Testis (tissue), 3 donors: Measurements from ENCODE around the gene CLMN. TPM values are rescaled to one million over a fixed set of nuclear protein-coding genes. Genes with fewer than 3 reads are reported as not detected.

ENCODE experiments used
- DNase-seq: peaks from one replicate; pipeline ENCODE4 v3.0.0-alpha.2; 2019
- H3K27ac ChIP-seq, 2 donors: fragments of 200-600 bp; sonication (generic); one replicate each; pipeline ENCODE4 v1.5.1; 2019
- H3K27me3 ChIP-seq: fragments of 200-600 bp; sonication (generic); one replicate; pipeline ENCODE4 v1.5.1; 2019
- H3K36me3 ChIP-seq: fragments of 200-600 bp; sonication (generic); one replicate; pipeline ENCODE4 v1.5.1; 2017; ENCODE audit warnings: low read depth; ENCODE audit errors: missing control alignments
- H3K4me1 ChIP-seq: fragments of 200-600 bp; sonication (generic); one replicate; pipeline ENCODE4 v1.5.1; 2019
- H3K4me3 ChIP-seq, 2 donors: fragments of 200-600 bp; sonication (generic); one replicate each; pipeline ENCODE4 v1.5.1; 2017 to 2019
- H3K9me3 ChIP-seq: fragments of 200-600 bp; sonication (generic); one replicate; pipeline ENCODE4 v1.5.1; 2017
- POLR2A ChIP-seq: fragments of 450-650 bp; IDR thresholded peaks from one replicate; pipeline ENCODE4 v1.6.1; 2017; ENCODE audit warnings: antibody characterized with exemption, mild to moderate bottlenecking, moderate library complexity
- WGBS, 2 donors: methylation state at CpG; one replicate each; pipeline ENCODE4 v1.1.5; 2018; 5-methylcytosine and 5-hydroxymethylcytosine counted together
- intact Hi-C: fragments of 100-400 bp; cut with DNase I; formaldehyde crosslinking; loops from one replicate; pipeline ENCODE4 v1.15.1; 2023; ENCODE audit warnings: low total_unique reads
- polyA plus RNA-seq: library from polyadenylated mRNA; stranded (reverse); fragments of 350-450 nt; fragmentation: Illumina TruSeq; extraction: RNeasy Lipid Tissue Mini Kit (QIAGEN cat#74804); gene quantifications from one replicate; pipeline ENCODE4 v1.2.3, GENCODE V29; 2014; ENCODE audit warnings: low read depth, low replicate concordance; ENCODE audit not compliant: insufficient read depth
- total RNA-seq, 2 donors: library from RNA; depleted of rRNA; stranded (reverse); fragments of >200 nt; gene quantifications; one replicate each; pipeline ENCODE4 v1.2.3, GENCODE V29; 2016
- TF ChIP-seq, protein P1 (sequence below), 3 experiments: fragments of 450-650 bp in 2 of 3; fragments of 200-600 bp in 1 of 3; sonication (generic) in 1 of 3; IDR thresholded peaks; one replicate each; pipeline ENCODE4 v1.5.1; 2016 to 2019; ENCODE audit warnings: antibody characterized with exemption in 3 of 3, mild to moderate bottlenecking in 2 of 3, moderate library complexity in 1 of 3

The CLMN gene
- total and polyA plus RNA-seq, 3 donors from 2014 or later, result 35.9 to 134 (median 68.0) TPM

DNA sequence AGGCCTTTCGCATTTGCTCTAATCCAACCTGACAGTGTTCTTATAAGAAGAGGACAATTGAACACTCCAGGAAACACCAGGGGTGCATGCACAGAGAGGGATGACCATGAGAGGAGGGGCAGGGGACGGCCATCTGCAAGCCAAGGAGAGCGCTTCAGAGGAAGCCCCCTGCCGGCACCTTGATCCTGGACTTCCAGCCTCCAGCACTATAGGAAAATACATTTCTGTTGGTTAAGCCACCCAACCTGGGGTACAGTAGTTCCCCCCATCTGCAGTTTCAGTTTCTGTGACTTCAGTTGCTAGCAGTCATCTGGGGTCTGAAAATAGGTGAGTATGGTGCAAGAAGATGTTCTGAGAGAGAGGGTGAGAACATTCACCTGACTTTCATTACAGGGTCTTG, 64.7 kb downstream of the CLMN start:
- H3K4me3 ChIP-seq, result no peak overlapping the region
- 85 to 99% methylated on average over 4 of the region's 4 CpGs for WGBS, 2 donors
- intact Hi-C loops, result no loop called here
- peaks cover 3% of the 10 kb centered on the region for H3K4me1 ChIP-seq
- DNase-seq, result no peak
- H3K36me3 ChIP-seq, result no peaks in the 10 kb centered on the region
- no peak overlapping the region for H3K27ac ChIP-seq
- H3K9me3 ChIP-seq, result no peaks in the 10 kb centered on the region
- no peaks in the 10 kb centered on the region for H3K27me3 ChIP-seq
- no peak for TF ChIP-seq POLR2A
- TF ChIP-seq, protein P1, sequence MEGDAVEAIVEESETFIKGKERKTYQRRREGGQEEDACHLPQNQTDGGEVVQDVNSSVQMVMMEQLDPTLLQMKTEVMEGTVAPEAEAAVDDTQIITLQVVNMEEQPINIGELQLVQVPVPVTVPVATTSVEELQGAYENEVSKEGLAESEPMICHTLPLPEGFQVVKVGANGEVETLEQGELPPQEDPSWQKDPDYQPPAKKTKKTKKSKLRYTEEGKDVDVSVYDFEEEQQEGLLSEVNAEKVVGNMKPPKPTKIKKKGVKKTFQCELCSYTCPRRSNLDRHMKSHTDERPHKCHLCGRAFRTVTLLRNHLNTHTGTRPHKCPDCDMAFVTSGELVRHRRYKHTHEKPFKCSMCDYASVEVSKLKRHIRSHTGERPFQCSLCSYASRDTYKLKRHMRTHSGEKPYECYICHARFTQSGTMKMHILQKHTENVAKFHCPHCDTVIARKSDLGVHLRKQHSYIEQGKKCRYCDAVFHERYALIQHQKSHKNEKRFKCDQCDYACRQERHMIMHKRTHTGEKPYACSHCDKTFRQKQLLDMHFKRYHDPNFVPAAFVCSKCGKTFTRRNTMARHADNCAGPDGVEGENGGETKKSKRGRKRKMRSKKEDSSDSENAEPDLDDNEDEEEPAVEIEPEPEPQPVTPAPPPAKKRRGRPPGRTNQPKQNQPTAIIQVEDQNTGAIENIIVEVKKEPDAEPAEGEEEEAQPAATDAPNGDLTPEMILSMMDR (IDR thresholded peaks at IDR 0.05), result no peak

GRCh38 chr14:95254288-95254687, 65.4 kb downstream of the CLMN start:
- 73 to 87% methylated on average over 10 of the region's 10 CpGs for WGBS, 2 donors
- no peak for DNase-seq
- TF ChIP-seq POLR2A, result no peak
- TF ChIP-seq, protein P1 (IDR thresholded peaks at IDR 0.05), result no peak

DNA sequence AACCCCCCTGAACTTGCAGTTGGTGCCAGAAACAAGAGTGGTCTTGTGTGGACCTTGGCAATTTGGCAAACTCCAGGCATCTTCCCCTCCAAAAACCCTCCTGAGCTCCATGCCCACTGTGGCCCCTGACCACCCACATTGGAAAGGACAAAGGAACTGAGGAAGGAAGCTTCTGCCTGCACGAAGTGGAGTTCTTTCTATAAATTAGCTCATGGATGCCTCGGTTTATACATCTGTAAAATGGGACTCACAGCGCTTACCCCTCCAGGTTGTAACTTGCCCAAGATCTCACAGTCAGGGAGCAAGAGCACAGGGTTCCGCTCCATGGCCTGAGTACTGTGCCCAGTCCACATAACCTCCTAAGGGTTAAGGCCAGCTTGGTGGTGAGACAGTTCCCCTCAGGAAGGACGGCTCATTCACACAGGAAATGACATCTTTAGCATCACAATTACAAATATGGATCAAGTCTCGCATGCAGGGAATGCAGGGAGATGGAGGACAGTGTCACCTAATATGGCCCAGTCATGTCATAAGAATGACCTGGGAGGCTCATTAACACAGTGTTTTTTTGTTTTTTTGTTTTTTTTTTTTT, 66.6 kb downstream of the CLMN start:
- Histone ChIP-seq H3K4me1 (no peaks in the 10 kb centered on the region), H3K27me3 (no peaks in the 10 kb centered on the region), H3K36me3 (no peaks in the 10 kb centered on the region), H3K9me3 (no peaks in the 10 kb centered on the region), H3K4me3 (no peak overlapping the region), H3K27ac (no peak overlapping the region)
- intact Hi-C loops, result no loop called here
- TF ChIP-seq POLR2A, result no peak
- TF ChIP-seq, protein P1 (IDR thresholded peaks at IDR 0.05), result no peak
- DNase-seq, result no peak
- 87 to 92% methylated on average over 6 of the region's 6 CpGs for WGBS, 2 donors

More at GRCh38 chr14:95254288-95254687, 65.4 kb downstream of the CLMN start:
- Histone ChIP-seq H3K27me3 (no peaks in the 10 kb centered on the region), H3K9me3 (no peaks in the 10 kb centered on the region), H3K36me3 (no peaks in the 10 kb centered on the region), H3K4me3 (no peak overlapping the region), H3K4me1 (peaks cover 1% of the 10 kb centered on the region), H3K27ac (no peak overlapping the region)
- intact Hi-C loops, result no loop called here

DNA sequence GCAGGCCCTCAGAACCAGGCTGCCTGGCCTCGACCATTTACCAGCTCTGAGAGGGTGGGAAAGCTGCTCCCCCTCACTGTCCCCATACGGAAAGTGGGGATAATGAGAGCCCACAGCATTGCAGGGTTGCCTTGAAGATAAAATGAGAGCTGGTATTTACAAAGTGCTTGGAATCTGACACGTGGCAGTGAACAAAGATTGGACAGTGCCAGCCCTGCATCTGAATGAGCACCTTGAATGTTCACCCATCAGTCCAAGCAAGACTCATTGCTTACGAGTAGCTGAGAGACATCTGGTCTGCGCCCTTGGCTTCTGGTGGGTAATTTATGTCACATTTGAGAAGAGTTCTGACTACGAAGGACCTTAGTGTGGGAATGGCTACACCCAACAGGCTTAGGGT, 67.5 kb downstream of the CLMN start:
- H3K9me3 ChIP-seq, result no peaks in the 10 kb centered on the region
- H3K4me3 ChIP-seq, result no peak overlapping the region
- intact Hi-C loops, result no loop called here
- H3K36me3 ChIP-seq, result no peaks in the 10 kb centered on the region
- no peak overlapping the region for H3K27ac ChIP-seq
- WGBS, 2 donors, result 88 to 91% methylated on average over 6 of the region's 6 CpGs
- no peaks in the 10 kb centered on the region for H3K4me1 ChIP-seq
- TF ChIP-seq, protein P1 (IDR thresholded peaks at IDR 0.05), result no peak
- no peak for TF ChIP-seq POLR2A
- no peak for DNase-seq
- H3K27me3 ChIP-seq, result no peaks in the 10 kb centered on the region

GRCh38 chr14:95250936-95251335, 68.8 kb downstream of the CLMN start:
- Histone ChIP-seq H3K9me3 (no peaks in the 10 kb centered on the region), H3K27ac (no peak overlapping the region), H3K4me3 (no peak overlapping the region), H3K36me3 (no peaks in the 10 kb centered on the region), H3K4me1 (no peaks in the 10 kb centered on the region), H3K27me3 (no peaks in the 10 kb centered on the region)
- intact Hi-C loops, result no loop called here
- 80 to 86% methylated on average over 7 of the region's 7 CpGs for WGBS, 2 donors
- no peak for DNase-seq
- no peak for TF ChIP-seq POLR2A
- TF ChIP-seq, protein P1 (IDR thresholded peaks at IDR 0.05), result no peak
